K562 (cell line): Measurements from ENCODE around the gene TMEM120B. TPM values are rescaled to one million over a fixed set of nuclear protein-coding genes. Genes with fewer than 3 reads are reported as not detected.

ENCODE experiments used
- CCAR2 ChIP-seq: fragments of 200-400 bp; formaldehyde crosslinking; IDR thresholded peaks from 2 replicates; pipeline ENCODE4 v1.6.1; 2017; ENCODE audit warnings: mild to moderate bottlenecking, low read depth, low read length
- ELF1 ChIP-seq: fragments of 200-800 bp; sonication (Bioruptor generic); IDR thresholded peaks from 2 replicates; pipeline ENCODE4 v1.6.1; 2016; ENCODE audit warnings: missing genetic modification characterization, missing compliant biosample characterization
- NFE2 ChIP-seq: IDR thresholded peaks from 2 replicates; pipeline ENCODE4 v1.6.1; 2014; ENCODE audit warnings: antibody characterized with exemption, low read depth
- NFXL1 ChIP-seq: fragments of 450-650 bp; formaldehyde crosslinking; IDR thresholded peaks from 2 replicates; pipeline ENCODE4 v1.4.0; 2021; ENCODE audit warnings: mild to moderate bottlenecking
- ZNF165 ChIP-seq: fragments of 250-450 bp; sonication (Bioruptor Pico); IDR thresholded peaks from 2 replicates; pipeline ENCODE4 v1.4.0; 2020; ENCODE audit warnings: borderline replicate concordance
- ZNF354B ChIP-seq: fragments of 250-450 bp; sonication (Bioruptor Pico); IDR thresholded peaks from 2 replicates; pipeline ENCODE4 v1.4.0; 2020
- polyA plus RNA-seq, 8 experiments: library from polyadenylated mRNA; depleted of rRNA in 4 of 8; stranded (reverse) in 5 of 8; unstranded in 3 of 8; fragments of >200 nt; fragmentation: Nextera tagmentation in 2 of 8; fragmentation: Illumina TruSeq in 1 of 8; extraction: Ambion mirVana in 2 of 8; extraction: Trizol in 1 of 8; gene quantifications; 2 replicates each; pipeline versions ENCODE4 v1.2.1 to v1.2.3, GENCODE V29; 2011 to 2014; ENCODE audit warnings: inconsistent platforms in 1 of 8, missing spikeins in 1 of 8
- total RNA-seq, 7 experiments: library from RNA; depleted of rRNA in 6 of 7; stranded (reverse); fragments of >200 nt in 6 of 7; fragmentation: Illumina TruSeq in 2 of 7; extraction: Trizol in 2 of 7; gene quantifications; 2 replicates each; pipeline versions ENCODE4 v1.2.1 to v1.2.3, GENCODE V29; 2011 to 2021; ENCODE audit warnings: low replicate concordance in 1 of 7
- TF ChIP-seq, protein P1 (sequence below): fragments of 200-600 bp; sonication (generic); IDR thresholded peaks from one replicate; pipeline ENCODE4 v1.6.1; 2012; ENCODE audit warnings: mild to moderate bottlenecking, low read depth, low read length, inconsistent platforms

The TMEM120B gene
- total and polyA plus RNA-seq, 9 of the 15 experiments (the other 6 are each of a cell fraction or from before 2014, with no cell fraction given), result 1.7 to 18.6 (median 7.4) TPM

GRCh38 chr12:121806009-121806545 lies 93.5 kb downstream of the TMEM120B start (continued):
- TF ChIP-seq, protein P1, sequence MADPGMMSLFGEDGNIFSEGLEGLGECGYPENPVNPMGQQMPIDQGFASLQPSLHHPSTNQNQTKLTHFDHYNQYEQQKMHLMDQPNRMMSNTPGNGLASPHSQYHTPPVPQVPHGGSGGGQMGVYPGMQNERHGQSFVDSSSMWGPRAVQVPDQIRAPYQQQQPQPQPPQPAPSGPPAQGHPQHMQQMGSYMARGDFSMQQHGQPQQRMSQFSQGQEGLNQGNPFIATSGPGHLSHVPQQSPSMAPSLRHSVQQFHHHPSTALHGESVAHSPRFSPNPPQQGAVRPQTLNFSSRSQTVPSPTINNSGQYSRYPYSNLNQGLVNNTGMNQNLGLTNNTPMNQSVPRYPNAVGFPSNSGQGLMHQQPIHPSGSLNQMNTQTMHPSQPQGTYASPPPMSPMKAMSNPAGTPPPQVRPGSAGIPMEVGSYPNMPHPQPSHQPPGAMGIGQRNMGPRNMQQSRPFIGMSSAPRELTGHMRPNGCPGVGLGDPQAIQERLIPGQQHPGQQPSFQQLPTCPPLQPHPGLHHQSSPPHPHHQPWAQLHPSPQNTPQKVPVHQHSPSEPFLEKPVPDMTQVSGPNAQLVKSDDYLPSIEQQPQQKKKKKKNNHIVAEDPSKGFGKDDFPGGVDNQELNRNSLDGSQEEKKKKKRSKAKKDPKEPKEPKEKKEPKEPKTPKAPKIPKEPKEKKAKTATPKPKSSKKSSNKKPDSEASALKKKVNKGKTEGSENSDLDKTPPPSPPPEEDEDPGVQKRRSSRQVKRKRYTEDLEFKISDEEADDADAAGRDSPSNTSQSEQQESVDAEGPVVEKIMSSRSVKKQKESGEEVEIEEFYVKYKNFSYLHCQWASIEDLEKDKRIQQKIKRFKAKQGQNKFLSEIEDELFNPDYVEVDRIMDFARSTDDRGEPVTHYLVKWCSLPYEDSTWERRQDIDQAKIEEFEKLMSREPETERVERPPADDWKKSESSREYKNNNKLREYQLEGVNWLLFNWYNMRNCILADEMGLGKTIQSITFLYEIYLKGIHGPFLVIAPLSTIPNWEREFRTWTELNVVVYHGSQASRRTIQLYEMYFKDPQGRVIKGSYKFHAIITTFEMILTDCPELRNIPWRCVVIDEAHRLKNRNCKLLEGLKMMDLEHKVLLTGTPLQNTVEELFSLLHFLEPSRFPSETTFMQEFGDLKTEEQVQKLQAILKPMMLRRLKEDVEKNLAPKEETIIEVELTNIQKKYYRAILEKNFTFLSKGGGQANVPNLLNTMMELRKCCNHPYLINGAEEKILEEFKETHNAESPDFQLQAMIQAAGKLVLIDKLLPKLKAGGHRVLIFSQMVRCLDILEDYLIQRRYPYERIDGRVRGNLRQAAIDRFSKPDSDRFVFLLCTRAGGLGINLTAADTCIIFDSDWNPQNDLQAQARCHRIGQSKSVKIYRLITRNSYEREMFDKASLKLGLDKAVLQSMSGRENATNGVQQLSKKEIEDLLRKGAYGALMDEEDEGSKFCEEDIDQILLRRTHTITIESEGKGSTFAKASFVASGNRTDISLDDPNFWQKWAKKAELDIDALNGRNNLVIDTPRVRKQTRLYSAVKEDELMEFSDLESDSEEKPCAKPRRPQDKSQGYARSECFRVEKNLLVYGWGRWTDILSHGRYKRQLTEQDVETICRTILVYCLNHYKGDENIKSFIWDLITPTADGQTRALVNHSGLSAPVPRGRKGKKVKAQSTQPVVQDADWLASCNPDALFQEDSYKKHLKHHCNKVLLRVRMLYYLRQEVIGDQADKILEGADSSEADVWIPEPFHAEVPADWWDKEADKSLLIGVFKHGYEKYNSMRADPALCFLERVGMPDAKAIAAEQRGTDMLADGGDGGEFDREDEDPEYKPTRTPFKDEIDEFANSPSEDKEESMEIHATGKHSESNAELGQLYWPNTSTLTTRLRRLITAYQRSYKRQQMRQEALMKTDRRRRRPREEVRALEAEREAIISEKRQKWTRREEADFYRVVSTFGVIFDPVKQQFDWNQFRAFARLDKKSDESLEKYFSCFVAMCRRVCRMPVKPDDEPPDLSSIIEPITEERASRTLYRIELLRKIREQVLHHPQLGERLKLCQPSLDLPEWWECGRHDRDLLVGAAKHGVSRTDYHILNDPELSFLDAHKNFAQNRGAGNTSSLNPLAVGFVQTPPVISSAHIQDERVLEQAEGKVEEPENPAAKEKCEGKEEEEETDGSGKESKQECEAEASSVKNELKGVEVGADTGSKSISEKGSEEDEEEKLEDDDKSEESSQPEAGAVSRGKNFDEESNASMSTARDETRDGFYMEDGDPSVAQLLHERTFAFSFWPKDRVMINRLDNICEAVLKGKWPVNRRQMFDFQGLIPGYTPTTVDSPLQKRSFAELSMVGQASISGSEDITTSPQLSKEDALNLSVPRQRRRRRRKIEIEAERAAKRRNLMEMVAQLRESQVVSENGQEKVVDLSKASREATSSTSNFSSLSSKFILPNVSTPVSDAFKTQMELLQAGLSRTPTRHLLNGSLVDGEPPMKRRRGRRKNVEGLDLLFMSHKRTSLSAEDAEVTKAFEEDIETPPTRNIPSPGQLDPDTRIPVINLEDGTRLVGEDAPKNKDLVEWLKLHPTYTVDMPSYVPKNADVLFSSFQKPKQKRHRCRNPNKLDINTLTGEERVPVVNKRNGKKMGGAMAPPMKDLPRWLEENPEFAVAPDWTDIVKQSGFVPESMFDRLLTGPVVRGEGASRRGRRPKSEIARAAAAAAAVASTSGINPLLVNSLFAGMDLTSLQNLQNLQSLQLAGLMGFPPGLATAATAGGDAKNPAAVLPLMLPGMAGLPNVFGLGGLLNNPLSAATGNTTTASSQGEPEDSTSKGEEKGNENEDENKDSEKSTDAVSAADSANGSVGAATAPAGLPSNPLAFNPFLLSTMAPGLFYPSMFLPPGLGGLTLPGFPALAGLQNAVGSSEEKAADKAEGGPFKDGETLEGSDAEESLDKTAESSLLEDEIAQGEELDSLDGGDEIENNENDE, result no peak
- no peak for TF ChIP-seq ZNF165 (CRISPR knock-in tag)
- TF ChIP-seq ELF1 (tag), result 0 out of 2 replicates have a peak, but pooled peaks have one; percentile 40
- TF ChIP-seq NFE2, result no peak
- TF ChIP-seq NFXL1, result no peak
- no peak for TF ChIP-seq ZNF354B (CRISPR knock-in tag)
- no peak for TF ChIP-seq CCAR2
